ENCODE results near the gene COL28A1.
"Not testable (repeated sequence)": the region's sequence is repeated elsewhere in the genome, so short reads cannot be mapped to it uniquely, and the experiment has no call there.

Gene COL28A1

DNA sequence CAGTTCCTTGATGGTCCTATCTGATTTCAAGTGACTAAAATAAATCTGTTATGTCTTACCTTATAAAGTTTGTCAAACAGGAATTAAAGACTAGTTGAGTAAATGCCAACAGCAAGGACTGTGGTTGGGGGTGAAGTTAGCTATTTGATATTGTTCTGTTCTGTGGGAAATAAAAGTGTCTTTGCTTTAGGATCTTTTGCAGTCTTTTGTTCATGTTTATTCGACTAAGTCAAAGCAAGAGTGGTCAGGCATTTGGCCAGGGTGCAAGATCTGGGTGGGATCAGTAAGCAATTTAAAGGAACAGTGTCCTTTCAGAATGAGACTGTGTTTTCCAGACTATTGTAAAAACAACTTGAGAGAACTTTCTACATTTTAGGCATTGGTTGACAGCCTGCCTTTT is at the start of gene COL28A1:
COL28A1 (minus strand) TSS at position 183 of the 400 bp plus-strand sequence. CDS start 2,998 bp downstream, outside the sequence.
- ATAC-seq = no peak

DNA sequence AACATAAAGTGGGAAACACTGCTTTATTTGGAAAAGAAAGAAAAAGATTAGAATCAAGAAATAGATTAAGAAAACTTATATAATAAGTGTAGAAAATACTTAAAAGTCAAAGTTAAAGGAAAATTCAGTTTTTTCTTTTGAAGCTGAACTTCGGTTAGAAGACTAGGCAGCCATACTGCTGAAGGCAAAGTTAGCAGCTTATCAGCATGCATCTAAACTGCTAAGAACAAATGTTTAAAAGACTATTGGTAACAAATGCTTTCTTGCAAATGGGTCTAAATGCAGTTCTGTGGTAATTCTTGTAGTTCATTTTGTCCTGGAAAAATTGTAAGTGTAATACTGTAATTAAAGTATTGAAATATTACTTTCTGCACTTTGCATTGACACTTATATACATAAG is 49.0 kb upstream of the COL28A1 start:
- no peak for ATAC-seq

DNA sequence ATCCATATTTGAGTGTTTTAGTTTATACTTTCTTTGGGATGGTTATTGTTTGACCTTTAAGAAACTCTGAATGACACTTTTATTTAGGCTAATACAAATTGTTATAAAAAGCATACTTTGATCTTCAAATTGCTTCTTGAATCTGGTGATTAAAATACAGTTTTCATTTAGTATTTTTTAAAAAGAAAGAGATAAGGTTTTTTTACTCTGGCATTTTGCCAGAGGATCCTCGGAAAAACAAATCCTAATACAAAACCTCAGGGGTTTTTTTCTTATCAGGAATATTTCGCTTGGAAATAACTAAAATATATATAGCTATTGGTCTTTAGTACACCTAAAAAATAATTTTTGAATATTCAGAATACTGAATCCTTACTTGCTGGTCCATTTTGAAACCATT is 48.1 kb upstream of the COL28A1 start:
- ATAC-seq = no peak

DNA sequence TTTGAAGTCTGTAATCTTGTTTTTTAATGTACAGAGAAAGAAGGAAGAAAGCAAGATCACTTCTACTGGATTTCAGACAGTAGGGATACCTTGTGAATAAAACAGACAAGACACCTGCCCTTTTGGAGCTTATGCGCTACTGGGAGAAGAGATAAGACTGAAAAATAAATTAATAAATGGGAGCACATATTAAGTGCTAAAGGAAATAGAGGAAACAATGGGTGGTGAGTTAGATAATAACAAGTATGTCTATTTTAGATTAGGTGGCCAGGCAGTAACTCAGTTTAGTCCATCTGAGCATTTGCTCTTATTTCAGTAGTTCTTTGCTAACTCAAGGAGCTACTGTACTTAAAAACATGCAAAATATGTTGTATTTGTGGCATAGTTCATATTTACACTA is 46.9 kb upstream of the COL28A1 start:
- ATAC-seq = no peak

DNA sequence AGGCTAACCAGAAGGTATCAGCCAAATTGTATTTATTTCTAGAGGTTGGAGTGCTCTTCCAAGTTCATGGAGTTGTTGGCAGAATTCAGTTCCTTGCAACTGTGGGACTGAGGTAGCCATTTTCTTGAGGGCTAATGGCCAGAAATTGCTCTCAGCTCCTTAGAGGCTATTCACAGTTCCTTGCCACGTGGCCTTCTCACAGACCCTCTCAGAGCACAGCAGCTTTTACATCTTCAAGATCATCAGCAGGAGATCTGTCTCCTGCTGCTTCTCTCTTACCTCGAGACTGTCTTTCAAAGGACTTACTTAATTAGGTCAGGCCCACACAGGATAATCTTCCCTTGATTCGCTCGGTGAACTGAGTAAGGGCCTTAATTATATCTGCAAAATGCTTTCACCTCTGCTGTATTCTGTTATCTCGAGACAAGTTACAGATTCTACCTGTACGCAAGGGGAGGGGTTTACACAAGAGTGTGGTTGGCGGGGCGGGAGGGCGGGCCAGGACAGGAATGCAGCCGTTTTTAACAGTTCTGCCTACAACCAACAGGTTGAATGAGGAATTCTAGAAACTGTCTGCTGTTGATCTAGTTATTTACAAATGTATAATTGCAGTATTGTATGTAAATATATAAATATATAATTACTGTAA is 46.0 kb upstream of the COL28A1 start:
- no peak for ATAC-seq

DNA sequence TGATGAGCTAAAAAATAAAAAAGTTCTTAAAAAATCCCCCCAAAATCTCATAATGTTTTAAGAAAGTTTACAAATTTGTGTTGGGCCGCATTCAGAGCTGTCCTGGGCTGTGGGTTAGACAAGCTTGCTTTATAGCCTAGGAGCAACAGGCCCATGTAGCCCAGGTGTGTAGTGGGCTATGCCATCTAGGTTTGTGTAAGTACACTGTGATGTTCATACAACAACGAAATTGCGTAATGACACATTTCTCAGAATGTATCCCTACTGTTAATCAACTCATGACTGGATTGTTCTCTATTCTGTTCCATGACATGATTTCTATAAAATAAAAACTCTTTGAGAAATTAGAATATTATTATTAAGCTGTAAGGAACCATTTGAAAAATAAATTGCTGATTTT is 44.0 kb upstream of the COL28A1 start:
- no peak for ATAC-seq

DNA sequence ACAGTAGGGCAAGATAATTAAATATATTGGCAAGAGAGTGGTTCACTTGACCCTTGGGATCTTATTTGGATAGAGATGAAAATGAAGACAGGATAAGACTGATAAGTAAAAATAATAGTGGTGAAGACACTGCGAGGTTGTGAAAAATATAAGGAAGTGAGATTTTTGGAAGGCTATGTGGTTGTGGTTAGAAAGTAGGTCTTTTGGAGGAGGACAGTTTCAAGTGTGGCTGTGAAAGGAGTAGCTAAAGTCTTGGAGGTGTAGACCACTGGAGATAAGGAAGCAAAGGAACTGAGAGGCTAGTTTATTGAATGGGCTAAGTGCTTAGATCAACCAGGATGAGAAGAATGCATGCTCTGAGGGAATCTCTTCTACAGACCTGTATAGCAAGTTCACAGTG is 42.2 kb upstream of the COL28A1 start:
- ATAC-seq = no peak

DNA sequence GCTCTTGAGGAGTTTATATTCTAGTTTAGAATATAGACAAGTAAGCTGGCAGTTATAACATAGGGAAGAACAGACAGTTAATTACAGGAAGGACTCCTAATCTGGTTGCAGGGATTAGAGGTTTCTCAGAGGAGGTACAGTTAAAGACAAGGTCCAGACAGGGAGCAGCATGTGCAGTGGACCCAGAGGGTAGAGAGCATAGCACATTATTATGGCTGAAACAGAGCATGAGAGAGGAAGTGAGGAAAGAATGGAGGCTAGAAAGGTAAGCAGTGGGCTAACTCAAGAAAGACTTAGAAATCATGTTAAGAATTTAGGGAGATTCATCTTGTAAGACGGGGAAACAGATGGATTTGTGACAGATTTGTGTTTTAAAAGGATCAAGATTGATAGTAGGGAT is 40.7 kb upstream of the COL28A1 start:
- ATAC-seq = no peak

DNA sequence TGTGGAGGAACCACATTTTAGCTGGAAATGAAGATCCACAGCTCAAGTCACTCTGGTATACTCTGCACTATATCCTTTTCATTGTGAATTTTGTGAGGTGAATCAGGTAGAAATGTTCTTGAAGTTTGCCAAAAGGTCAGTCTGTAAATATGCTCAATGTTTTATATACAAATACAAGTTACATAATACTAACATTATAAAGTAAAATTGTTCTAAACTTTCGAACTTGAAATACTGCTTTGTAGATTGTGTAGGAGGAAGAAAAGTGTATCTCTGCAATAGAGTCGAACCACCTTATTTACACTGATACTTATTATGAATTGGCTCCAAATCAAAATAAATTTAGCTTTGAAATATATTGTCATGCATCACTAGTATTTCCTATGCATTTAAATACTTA is 38.0 kb upstream of the COL28A1 start:
- no peak for ATAC-seq

DNA sequence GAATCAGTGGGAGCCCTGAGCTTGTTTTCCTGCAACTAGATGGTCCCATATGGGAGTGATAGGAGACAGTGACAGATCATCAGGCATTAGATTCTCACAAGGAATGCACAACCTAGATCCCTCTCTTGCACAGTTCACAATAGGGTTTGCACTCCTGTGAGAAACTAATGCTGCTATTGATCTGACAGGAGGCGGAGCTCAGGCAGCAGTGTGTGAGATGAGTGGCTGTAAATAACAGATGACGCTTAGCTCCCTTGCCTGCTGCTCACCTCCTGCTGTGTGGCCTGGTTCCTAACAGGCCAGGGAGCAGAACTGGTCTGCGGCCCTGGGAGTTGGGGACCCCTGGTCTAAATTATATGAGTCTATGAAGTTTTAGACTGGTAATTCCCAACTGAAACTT is 34.9 kb upstream of the COL28A1 start:
- no peak for ATAC-seq

DNA sequence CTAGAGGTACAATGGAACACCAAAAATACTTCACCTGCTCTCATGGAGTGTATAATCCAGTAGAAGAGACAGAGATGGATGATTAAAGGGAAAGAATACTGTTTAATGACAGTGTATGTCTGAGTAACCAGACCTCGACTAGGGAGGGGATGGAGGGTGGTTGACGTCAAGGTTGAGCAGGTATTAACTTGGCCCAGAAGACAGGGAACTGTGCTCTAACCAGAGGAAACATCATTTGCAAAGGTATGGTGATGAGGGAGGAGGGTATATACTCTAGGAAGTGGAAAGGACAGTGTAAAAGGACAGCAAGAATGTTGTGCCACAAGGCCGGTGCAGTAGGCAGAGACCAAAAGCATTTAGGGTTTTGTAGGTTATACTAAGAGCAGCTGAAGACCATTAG is 33.9 kb upstream of the COL28A1 start:
- ATAC-seq = no peak

DNA sequence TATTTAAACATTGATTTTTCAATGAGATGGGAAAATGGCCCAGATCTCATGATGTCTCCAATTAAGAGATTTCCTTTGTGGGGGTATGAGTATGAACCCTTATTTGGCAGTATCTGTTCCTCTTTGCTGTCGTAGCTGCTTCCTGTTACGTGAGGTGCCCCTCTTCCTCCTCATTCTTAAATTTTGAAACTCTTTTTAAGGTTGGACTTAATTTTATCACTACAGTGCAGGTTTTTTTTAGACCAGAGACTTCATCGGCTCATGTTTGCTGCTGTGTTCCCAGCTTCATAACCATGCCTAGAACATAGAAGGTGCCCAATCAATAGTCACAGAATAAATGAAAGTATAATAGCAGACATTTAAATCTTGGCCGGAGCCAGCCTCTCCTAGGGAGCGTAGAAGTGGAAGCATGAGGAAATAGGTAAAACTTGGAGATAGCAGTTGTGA is 33.4 kb upstream of the COL28A1 start:
- no peak for ATAC-seq

DNA sequence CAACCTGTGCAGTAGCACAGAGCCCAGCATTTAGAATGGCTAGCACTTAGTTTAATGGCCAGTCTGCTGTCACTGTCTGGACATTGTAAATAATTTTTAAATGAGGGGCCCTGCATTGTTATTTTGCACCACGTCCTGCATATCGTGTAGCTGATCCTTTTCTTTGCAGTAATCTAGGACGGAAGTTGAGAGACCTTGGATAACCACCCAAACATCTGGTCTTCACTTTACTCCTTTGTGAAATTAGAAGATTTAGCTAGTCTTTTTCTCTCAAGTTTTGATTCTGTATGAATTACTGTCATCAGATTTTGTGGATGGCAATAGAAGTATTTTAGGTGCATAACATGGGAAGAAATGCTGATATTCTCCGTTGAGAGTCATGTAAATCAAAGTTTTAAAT is 32.9 kb upstream of the COL28A1 start:
- no peak for ATAC-seq

DNA sequence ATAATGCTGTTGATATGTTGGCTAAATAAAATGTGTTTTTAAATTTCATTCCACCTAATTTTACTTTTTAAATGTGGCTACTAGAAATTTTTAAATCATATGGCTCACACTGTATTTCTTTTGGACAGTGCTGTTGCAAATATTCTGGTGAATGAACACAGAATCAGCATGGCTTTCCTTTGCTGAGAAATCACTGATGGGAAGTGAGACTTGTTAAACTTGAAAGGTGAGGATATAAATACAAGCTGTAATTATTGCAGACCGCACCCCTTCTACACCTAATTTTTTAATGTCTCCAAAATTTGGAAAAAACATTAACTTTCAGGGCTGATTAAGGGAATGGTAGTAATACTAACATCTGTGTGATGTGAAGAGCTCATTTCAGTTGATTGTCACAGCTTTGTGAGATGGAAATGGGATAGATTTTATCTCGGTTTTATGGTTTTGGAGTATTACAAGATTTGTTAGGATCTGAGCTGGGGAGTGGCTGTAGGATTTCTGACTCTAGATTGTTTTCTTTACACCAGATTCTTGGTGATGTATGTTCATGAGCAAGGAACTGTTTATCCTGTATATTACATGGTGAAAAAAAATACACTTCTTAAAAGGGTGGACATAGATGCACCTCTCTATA is 32.3 kb upstream of the COL28A1 start:
- no peak for ATAC-seq

DNA sequence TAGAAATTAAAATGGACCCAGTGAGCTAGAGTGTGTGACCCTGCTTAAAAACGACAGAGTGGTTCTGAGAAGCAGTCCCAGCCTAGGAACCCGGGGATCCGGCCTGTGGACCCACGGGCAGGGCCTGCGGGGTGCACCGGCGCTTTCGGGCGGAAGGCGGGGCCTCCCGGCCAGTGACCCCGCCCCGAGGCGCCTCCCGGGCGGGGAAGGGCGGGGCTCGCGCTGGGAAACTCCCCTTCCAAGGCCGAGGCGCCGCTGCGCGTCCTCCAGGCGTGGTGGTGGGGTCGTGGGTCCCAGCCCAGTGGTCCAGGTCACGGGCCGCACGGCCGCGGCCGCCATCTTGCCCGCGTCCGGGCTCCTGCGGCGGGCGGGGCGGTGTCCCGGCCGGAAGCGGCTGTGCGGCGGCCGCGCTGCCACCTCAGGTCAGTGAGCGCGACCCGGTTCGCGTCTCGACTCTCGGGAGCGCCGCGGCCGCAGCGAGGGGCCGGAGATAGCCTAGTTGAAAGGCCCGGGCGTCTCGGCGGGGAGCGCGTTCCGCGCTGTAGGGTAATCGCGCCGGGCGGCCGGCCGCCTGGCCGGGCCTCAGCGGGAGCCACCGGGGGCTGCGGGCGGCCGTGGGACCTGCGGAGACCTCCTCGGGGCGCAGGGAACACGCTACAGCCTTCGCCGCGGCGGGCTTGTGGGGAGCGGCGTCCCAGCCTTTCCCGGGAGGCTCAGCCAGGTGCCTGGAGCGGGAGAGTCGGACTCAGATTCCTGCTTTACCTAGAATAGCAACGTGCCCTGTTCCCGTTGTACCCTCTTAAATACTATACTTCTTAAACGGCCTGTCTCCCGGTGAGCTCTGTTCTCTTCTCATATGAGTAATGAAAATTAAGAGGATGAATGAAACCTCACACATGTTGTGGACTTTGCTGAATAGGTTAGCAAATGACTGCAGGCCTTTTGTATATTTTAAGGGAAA is 31.3 kb upstream of the COL28A1 start, which contains the start of gene MIOS:
MIOS (plus strand) TSS at position 234 of the 961 bp plus-strand sequence. CDS start 5,592 bp downstream, outside the sequence.
- ATAC-seq = peak; percentile 84 to 85

DNA sequence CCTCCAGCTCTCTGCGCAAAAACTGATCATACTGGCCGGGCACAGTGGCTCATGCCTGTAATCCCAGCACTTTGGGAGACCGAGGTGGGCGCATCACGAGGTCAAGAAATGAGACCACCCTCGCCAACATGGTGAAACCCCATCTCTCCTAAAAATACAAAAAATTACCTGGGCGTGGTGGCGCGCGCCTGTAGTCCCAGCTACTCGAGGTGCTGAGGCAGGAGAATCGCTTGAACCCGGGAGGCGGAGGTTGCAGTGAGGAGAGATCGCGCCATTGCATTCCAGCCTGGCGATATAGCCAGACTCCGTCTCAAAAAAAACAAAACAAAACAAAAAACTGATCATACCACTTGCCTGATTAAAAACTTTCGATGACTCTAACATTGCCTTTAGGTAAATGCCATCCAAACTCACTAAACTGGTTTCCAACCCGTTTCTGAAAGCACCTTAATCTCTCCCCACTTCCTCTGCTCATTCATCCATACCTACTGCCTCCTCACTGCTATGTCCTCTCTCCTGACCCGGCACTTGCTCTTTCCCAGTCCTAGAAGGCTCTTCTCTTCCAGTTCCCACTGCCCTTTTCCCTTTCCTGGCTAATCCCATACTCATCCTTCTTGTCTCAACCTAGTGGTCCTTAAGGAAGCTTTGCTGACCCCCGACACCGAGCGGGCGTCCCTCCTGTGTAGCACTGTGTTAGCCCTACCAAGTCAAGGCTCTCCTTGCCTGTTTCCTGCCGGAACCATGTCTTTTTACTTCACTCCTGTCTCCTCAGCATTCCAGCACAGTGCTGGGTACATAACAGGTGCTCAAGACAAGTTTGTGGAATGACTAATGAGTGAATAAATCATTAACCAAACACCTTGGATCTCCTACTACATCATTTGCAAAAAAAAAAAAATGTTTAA is 30.3 kb upstream of the COL28A1 start:
- ATAC-seq = peak; percentile 12 to 18

DNA sequence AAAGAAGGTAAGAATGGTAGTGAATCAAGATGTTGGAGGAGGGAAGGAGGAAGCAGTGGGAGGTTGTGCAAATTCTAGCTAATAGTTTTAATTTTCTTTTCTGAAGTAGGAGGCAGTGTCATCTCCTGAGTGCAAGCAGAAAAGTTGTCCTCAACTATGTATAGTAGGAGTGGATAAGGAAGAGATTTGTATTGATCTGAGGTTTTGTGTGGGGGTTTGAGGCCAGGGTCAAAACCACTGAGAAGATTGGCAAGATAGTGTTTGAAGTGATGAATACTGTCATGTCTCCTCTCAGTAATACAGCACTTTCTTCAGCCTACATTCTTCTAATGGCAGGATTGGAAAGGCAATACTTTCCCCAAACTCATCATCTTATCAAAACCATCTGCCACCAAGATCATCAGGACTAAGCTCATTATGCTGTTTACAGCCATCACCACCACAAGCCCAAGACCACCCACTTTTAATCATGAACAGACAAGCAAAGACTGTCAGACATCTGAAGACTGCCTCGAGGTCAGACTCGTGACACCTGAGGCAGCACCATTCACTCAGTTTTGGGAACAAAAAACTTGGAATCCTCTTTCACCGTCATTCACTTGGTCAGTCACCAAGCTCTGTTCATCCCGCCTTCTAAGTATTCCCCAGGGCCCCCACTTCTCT is 29.5 kb upstream of the COL28A1 start:
- ATAC-seq = no peak

DNA sequence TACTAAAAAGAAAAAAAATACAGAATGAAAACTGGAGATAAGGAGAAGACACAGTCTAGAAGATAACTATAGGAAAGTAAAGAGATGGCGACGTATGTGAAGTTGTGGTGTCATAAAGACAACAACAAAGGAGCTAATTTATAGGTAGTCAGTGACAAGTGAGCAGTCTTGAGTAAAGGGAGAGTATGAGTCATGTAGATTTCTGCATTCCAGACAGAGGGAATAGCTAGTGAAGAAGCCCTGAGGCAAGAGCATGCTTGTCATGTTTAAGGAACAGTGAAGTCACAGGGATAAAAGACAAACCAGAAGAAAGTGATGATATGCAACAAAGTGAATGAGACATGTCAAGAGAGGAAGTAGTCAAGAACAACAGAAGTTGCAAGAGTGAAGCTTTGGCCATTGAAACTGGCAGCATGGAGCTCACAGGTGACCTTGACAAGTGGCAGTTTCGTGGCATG is 28.7 kb upstream of the COL28A1 start:
- no peak for ATAC-seq

DNA sequence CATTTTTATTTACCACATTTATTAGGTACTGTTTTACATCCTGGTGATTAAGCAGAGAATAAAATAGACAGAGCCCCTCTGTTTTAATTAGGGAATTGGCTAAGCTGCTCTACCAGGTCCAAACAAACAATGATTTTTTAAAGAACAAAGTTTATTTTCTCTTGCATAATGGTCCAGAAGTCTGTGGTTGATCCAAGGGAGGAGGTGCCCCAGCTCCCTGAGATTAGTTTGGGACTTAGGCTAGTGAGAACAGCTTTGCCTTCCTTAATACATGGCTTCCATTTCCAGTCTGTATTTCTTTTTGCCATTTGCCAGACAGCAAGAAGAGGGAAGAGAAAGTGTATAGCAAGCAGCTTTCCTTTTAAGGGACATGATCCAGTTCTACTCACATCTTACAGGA is 28.1 kb upstream of the COL28A1 start:
- ATAC-seq = no peak

DNA sequence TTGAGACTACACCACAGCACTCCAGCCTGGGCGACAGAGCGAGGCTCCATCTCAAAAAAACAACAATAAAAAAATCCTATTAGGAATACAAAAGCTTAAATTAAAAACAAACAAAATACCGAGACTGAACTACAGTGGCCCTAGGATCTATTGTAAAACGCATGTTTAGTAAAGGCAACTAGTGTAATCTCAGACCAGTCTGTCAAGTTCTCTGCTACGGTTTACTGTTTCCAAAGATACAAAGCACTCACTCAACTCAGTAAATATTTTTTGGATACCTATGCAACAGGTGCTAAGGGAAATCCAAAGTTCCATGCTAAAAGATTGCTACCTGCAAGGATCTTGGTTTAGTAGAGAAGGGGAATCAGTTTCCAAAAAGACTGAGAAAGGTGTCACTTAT is 27.6 kb upstream of the COL28A1 start:
- ATAC-seq = no peak

DNA sequence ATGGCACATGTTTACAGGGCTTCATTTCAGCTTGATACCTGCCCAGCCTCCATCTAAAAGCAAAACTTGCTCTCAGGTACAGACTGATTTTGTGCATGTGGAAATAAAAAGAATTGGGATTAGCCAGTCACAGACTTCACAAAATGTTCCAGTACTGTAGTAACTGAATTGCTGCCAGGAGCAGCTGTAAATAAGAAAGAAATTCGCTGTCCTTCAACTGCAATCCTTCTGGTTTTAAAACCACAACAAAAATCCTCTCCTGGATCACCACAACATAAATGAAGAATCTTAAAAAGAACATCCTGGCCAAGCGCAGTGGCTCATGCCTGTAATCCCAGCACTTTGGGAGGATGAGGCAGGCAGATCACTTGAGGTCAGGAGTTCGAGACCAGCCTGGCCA is 27.1 kb upstream of the COL28A1 start:
- ATAC-seq = no peak

DNA sequence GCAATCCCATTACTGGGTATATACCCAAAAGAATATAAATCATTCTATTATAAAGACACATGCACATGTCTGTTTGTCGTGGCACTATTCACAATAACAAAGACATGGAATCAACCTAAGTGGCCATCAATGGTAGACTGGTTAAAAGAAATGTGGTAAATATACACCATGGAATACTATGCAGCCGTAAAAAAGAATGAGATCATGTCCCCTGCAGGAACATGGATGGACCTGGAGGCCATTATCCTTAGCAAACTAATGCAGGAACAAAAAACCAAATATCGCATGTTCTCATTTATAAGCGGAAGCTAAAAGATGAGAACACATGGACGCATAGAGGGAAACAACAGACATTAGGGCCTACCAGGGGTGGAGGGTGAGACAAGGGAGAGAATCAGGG is 25.9 kb upstream of the COL28A1 start:
- ATAC-seq = not testable (repeated sequence)

Data from activated CD4-positive, CD25-positive, alpha-beta regulatory T cell treated with anti-CD3 and anti-CD28 coated beads, Interleukin-2, amount 50 U/mL, for 24 hours (primary cell).